ENCODE data around the gene NTN1. TPM values are rescaled to one million over a fixed set of nuclear protein-coding genes. Genes with fewer than 3 reads are reported as not detected.

The NTN1 gene
- total and polyA plus RNA-seq, 2 of the 13 experiments (the other 11 are each of a cell fraction or from before 2014, with no cell fraction given): 0.04 to 0.05 TPM

GRCh38 chr17:8976638-8977037, 44.7 kb upstream of the NTN1 start:
- no peaks in the 10 kb centered on the region for H3K4me1 ChIP-seq (ENCODE audit: insufficient read depth, low read length)
- ATAC-seq (no peak), DNase-seq (ENCODE audit: low spot score) (no peak), FAIRE-seq (no peak)
- BruUV-seq (replicated peaks): no TSS peak
- no peak overlapping the region for H3K9ac ChIP-seq (ENCODE audit: insufficient read depth, low read depth, low read length)
- in situ Hi-C loops (cut with HindIII; ENCODE audit: extremely low pct_ligation_motif_present, low pct_unique_long_range_greater_than_20kb) (loop anchor here (25.0 kb wide), 1 partner anchor 311 kb away; no protein-coding TSS in a partner anchor), intact Hi-C loops (cut with micrococcal nuclease; ENCODE audit: unreplicated experiment) (no loop called here)
- no peak overlapping the region for H3K4me2 ChIP-seq (ENCODE audit: low read depth, low read length)
- H2AFZ ChIP-seq (ENCODE audit: low read length): no peak overlapping the region
- ChIA-PET CTCF (ENCODE audit: low intra/inter-chr PET ratio, low total read pairs) (no interaction called here), POLR2A (no interaction called here)
- no peak overlapping the region for H3K4me3 ChIP-seq (replicated peaks in 1 of 3; ENCODE audit: insufficient read depth in 1 of 3, low read depth in 2 of 3, low read length in 3 of 3)
- no peaks in the 10 kb centered on the region for H3K36me3 ChIP-seq (replicated peaks in 1 of 2; ENCODE audit: control insufficient read depth in 1 of 2, insufficient read depth in 2 of 2, low read length in 2 of 2)
- WGBS (ENCODE audit: low lambda C conversion rate): 5% methylated on average over 1 of the region's 1 CpG
- no peaks in the 10 kb centered on the region for H4K20me1 ChIP-seq (ENCODE audit: insufficient read depth, low read length)
- no peaks in the 10 kb centered on the region for H3K9me3 ChIP-seq (ENCODE audit: low read length)
- no peaks in the 10 kb centered on the region for H3K27me3 ChIP-seq (ENCODE audit: control insufficient read depth in 1 of 2, insufficient read depth in 2 of 2, low read length in 2 of 2)
- no peak for TF ChIP-seq CREM (IDR thresholded peaks at IDR 0.05)
- TF ChIP-seq CREM (CRISPR knock-in tag; IDR thresholded peaks at IDR 0.05): no peak
- TF ChIP-seq EHMT2 (IDR thresholded peaks at IDR 0.05; ENCODE audit: borderline replicate concordance, low read depth, low read length): no peak
- TF ChIP-seq ZSCAN9 (CRISPR knock-in tag; IDR thresholded peaks at IDR 0.05; ENCODE audit: borderline replicate concordance): no peak
- TF ChIP-seq FUBP1 (CRISPR knock-in tag; IDR thresholded peaks at IDR 0.05; ENCODE audit: borderline replicate concordance): no peak
- TF ChIP-seq NFKB2 (CRISPR knock-in tag; IDR thresholded peaks at IDR 0.05; ENCODE audit: borderline replicate concordance): no peak
- no peak overlapping the region for H3K27ac ChIP-seq (ENCODE audit: extremely low read length, insufficient read depth, low read length)
- no peaks in the 10 kb centered on the region for H3K79me2 ChIP-seq (ENCODE audit: insufficient read depth, low read length)

GRCh38 chr17:8979715-8980114, 41.6 kb upstream of the NTN1 start:
- H3K4me1 ChIP-seq (ENCODE audit: insufficient read depth, low read length): no peaks in the 10 kb centered on the region
- no peak overlapping the region for H3K4me3 ChIP-seq (replicated peaks in 1 of 3; ENCODE audit: insufficient read depth in 1 of 3, low read depth in 2 of 3, low read length in 3 of 3)
- no peaks in the 10 kb centered on the region for H3K79me2 ChIP-seq (ENCODE audit: insufficient read depth, low read length)
- H3K9ac ChIP-seq (ENCODE audit: insufficient read depth, low read depth, low read length): no peak overlapping the region
- POLR2A ChIA-PET: no interaction called here
- no peak for DNase-seq (ENCODE audit: low spot score)
- H3K4me2 ChIP-seq (ENCODE audit: low read depth, low read length): no peak overlapping the region
- CTCF ChIA-PET (ENCODE audit: low intra/inter-chr PET ratio, low total read pairs): no interaction called here
- no peaks in the 10 kb centered on the region for H3K9me3 ChIP-seq (ENCODE audit: low read length)
- intact Hi-C loops (cut with micrococcal nuclease; ENCODE audit: unreplicated experiment) (no loop called here), in situ Hi-C loops (cut with HindIII; ENCODE audit: extremely low pct_ligation_motif_present, low pct_unique_long_range_greater_than_20kb) (loop anchor here (25.0 kb wide), 1 partner anchor 308 kb away; no protein-coding TSS in a partner anchor)
- TF ChIP-seq, protein P1, sequence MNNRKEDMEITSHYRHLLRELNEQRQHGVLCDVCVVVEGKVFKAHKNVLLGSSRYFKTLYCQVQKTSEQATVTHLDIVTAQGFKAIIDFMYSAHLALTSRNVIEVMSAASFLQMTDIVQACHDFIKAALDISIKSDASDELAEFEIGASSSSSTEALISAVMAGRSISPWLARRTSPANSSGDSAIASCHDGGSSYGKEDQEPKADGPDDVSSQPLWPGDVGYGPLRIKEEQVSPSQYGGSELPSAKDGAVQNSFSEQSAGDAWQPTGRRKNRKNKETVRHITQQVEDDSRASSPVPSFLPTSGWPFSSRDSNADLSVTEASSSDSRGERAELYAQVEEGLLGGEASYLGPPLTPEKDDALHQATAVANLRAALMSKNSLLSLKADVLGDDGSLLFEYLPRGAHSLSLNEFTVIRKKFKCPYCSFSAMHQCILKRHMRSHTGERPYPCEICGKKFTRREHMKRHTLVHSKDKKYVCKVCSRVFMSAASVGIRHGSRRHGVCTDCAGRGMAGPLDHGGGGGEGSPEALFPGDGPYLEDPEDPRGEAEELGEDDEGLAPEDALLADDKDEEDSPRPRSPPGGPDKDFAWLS (CRISPR knock-in tag; IDR thresholded peaks at IDR 0.05; ENCODE audit: borderline replicate concordance): no peak
- TF ChIP-seq HNRNPK (IDR thresholded peaks at IDR 0.05; ENCODE audit: low read depth, low read length, poor library complexity, severe bottlenecking): peak; percentile 10
- no peak for FAIRE-seq
- no peak overlapping the region for H2AFZ ChIP-seq (ENCODE audit: low read length)
- BruUV-seq (replicated peaks): no TSS peak
- H3K36me3 ChIP-seq (replicated peaks in 1 of 2; ENCODE audit: control insufficient read depth in 1 of 2, insufficient read depth in 2 of 2, low read length in 2 of 2): no peaks in the 10 kb centered on the region
- no peaks in the 10 kb centered on the region for H4K20me1 ChIP-seq (ENCODE audit: insufficient read depth, low read length)
- no peak for ATAC-seq
- no peak overlapping the region for H3K27ac ChIP-seq (ENCODE audit: extremely low read length, insufficient read depth, low read length)
- peaks cover 0 to 3% of the 10 kb centered on the region in 2 experiments; a peak in 1 of 5 replicates for H3K27me3 ChIP-seq (ENCODE audit: control insufficient read depth in 1 of 2, insufficient read depth in 2 of 2, low read length in 2 of 2)

All from HepG2 (cell line).